ENCODE measurements around the gene ZMAT5.

The ZMAT5 gene

DNA sequence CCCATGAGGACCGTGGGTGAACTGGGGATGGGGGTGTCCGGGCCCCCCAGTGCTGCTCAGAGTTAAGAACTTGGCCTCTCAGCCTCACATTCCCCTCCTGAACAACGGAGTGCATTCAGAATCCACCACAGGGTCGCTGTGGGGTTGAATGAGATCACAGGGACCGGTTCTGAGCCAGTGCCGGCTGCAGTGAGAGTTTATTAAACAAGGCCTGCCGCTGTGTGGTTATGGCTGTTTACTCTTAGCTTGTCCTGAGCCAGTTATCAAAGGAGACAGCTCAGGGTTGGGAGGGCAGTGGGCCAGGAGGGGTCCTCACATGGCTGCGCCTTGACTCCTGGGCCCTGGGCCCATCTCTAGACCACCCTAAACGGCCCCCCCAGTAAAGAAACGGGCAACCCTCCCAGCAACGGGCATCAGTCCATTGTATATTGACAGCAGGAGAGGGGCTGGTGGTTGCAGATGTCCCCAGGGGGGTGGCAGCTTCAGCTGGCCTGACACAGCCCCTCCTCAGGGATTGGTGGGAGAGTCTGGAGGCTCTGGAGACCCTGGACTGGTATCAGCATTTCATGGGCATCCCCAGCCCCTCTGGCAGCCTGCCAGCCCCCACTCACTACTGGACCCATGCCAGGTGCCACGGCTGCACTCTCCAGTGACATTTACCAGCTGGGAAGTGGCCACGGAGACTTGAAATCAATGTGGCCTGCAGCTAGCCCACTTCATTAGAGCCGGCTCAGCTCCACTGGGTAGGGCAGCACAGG lies 62.1 kb downstream of the ZMAT5 start:
- H3K4ac ChIP-seq (ENCODE audit: low read depth, low read length): no peak overlapping the region
- no peaks in the 10 kb centered on the region for H3K79me2 ChIP-seq (ENCODE audit: control insufficient read depth, insufficient read depth, low read length)
- H3K56ac ChIP-seq (ENCODE audit: low read length): no peak overlapping the region
- no peak overlapping the region for H3K4me3 ChIP-seq (ENCODE audit: low read length)
- H3K18ac ChIP-seq (ENCODE audit: low read length): no peak overlapping the region
- no peak overlapping the region for H3K27ac ChIP-seq (ENCODE audit: low read depth, low read length)
- WGBS (ENCODE audit: extremely low coverage, insufficient coverage, low lambda C conversion rate): no CpG with 5 or more reads among the region's 14 CpGs
- H2BK5ac ChIP-seq (ENCODE audit: low read length): no peak overlapping the region
- no peak overlapping the region for H2BK15ac ChIP-seq (replicated peaks; ENCODE audit: low read depth)
- no peak overlapping the region for H2BK120ac ChIP-seq (ENCODE audit: low read depth, low read length)
- H3K27me3 ChIP-seq (ENCODE audit: insufficient read depth, low read length, poor library complexity): peaks cover 2% of the 10 kb centered on the region
- H3K36me3 ChIP-seq (ENCODE audit: control insufficient read depth, insufficient read depth, low read length): no peaks in the 10 kb centered on the region
- H4K5ac ChIP-seq (ENCODE audit: low read length): no peak overlapping the region
- H4K8ac ChIP-seq (ENCODE audit: low read depth, low read length): no peak overlapping the region
- peaks cover 4% of the 10 kb centered on the region for H3K4me1 ChIP-seq (ENCODE audit: control insufficient read depth, low read depth, low read length)
- no peak overlapping the region for H2AK5ac ChIP-seq (ENCODE audit: low read length)
- H3K23ac ChIP-seq (ENCODE audit: low read length): no peak overlapping the region
- no peaks in the 10 kb centered on the region for H3K79me1 ChIP-seq (ENCODE audit: low read length)
- no peak overlapping the region for H3K4me2 ChIP-seq (ENCODE audit: low read length)
- no peak for DNase-seq
- H3K9ac ChIP-seq (ENCODE audit: low read length): no peak overlapping the region

GRCh38 chr22:29703569-29704195 lies 63.1 kb downstream of the ZMAT5 start:
- WGBS (ENCODE audit: extremely low coverage, insufficient coverage, low lambda C conversion rate): no CpG with 5 or more reads among the region's 7 CpGs
- H2BK15ac ChIP-seq (replicated peaks; ENCODE audit: low read depth): no peak overlapping the region
- no peak overlapping the region for H2BK120ac ChIP-seq (ENCODE audit: low read depth, low read length)
- no peak for DNase-seq
- no peaks in the 10 kb centered on the region for H3K79me2 ChIP-seq (ENCODE audit: control insufficient read depth, insufficient read depth, low read length)
- H3K36me3 ChIP-seq (ENCODE audit: control insufficient read depth, insufficient read depth, low read length): no peaks in the 10 kb centered on the region
- H2AK5ac ChIP-seq (ENCODE audit: low read length): no peak overlapping the region
- H3K4me2 ChIP-seq (ENCODE audit: low read length): no peak overlapping the region
- H4K8ac ChIP-seq (ENCODE audit: low read depth, low read length): no peak overlapping the region
- H3K56ac ChIP-seq (ENCODE audit: low read length): no peak overlapping the region
- H3K4me1 ChIP-seq (ENCODE audit: control insufficient read depth, low read depth, low read length): peaks cover 4% of the 10 kb centered on the region
- no peak overlapping the region for H3K4me3 ChIP-seq (ENCODE audit: low read length)
- H3K27ac ChIP-seq (ENCODE audit: low read depth, low read length): no peak overlapping the region
- peaks cover 2% of the 10 kb centered on the region for H3K27me3 ChIP-seq (ENCODE audit: insufficient read depth, low read length, poor library complexity)
- no peak overlapping the region for H3K18ac ChIP-seq (ENCODE audit: low read length)
- H4K5ac ChIP-seq (ENCODE audit: low read length): no peak overlapping the region
- no peak overlapping the region for H3K4ac ChIP-seq (ENCODE audit: low read depth, low read length)
- no peaks in the 10 kb centered on the region for H3K79me1 ChIP-seq (ENCODE audit: low read length)
- no peak overlapping the region for H3K23ac ChIP-seq (ENCODE audit: low read length)
- H2BK5ac ChIP-seq (ENCODE audit: low read length): no peak overlapping the region
- H3K9ac ChIP-seq (ENCODE audit: low read length): no peak overlapping the region

GRCh38 chr22:29702931-29703501 lies 63.8 kb downstream of the ZMAT5 start:
- no peak overlapping the region for H2AK5ac ChIP-seq (ENCODE audit: low read length)
- H3K18ac ChIP-seq (ENCODE audit: low read length): no peak overlapping the region
- H4K5ac ChIP-seq (ENCODE audit: low read length): no peak overlapping the region
- H3K4me1 ChIP-seq (ENCODE audit: control insufficient read depth, low read depth, low read length): peaks cover 4% of the 10 kb centered on the region
- H3K27ac ChIP-seq (ENCODE audit: low read depth, low read length): no peak overlapping the region
- H3K79me1 ChIP-seq (ENCODE audit: low read length): no peaks in the 10 kb centered on the region
- H2BK15ac ChIP-seq (replicated peaks; ENCODE audit: low read depth): no peak overlapping the region
- no CpG with 5 or more reads among the region's 19 CpGs for WGBS (ENCODE audit: extremely low coverage, insufficient coverage, low lambda C conversion rate)
- DNase-seq: no peak
- no peak overlapping the region for H3K4me3 ChIP-seq (ENCODE audit: low read length)
- H2BK120ac ChIP-seq (ENCODE audit: low read depth, low read length): no peak overlapping the region
- no peaks in the 10 kb centered on the region for H3K36me3 ChIP-seq (ENCODE audit: control insufficient read depth, insufficient read depth, low read length)
- no peaks in the 10 kb centered on the region for H3K79me2 ChIP-seq (ENCODE audit: control insufficient read depth, insufficient read depth, low read length)
- no peak overlapping the region for H3K23ac ChIP-seq (ENCODE audit: low read length)
- H3K4ac ChIP-seq (ENCODE audit: low read depth, low read length): no peak overlapping the region
- H4K8ac ChIP-seq (ENCODE audit: low read depth, low read length): no peak overlapping the region
- no peak overlapping the region for H2BK5ac ChIP-seq (ENCODE audit: low read length)
- H3K27me3 ChIP-seq (ENCODE audit: insufficient read depth, low read length, poor library complexity): peaks cover 2% of the 10 kb centered on the region
- H3K4me2 ChIP-seq (ENCODE audit: low read length): no peak overlapping the region
- no peak overlapping the region for H3K9ac ChIP-seq (ENCODE audit: low read length)
- no peak overlapping the region for H3K56ac ChIP-seq (ENCODE audit: low read length)

GRCh38 chr22:29702000-29702930 lies 64.5 kb downstream of the ZMAT5 start:
- Histone ChIP-seq H3K18ac (ENCODE audit: low read length) (no peak overlapping the region), H3K4me2 (ENCODE audit: low read length) (no peak overlapping the region), H2BK15ac (replicated peaks; ENCODE audit: low read depth) (no peak overlapping the region), H3K9ac (ENCODE audit: low read length) (no peak overlapping the region), H4K8ac (ENCODE audit: low read depth, low read length) (no peak overlapping the region), H3K27ac (ENCODE audit: low read depth, low read length) (no peak overlapping the region), H2BK5ac (ENCODE audit: low read length) (no peak overlapping the region), H3K79me2 (ENCODE audit: control insufficient read depth, insufficient read depth, low read length) (no peaks in the 10 kb centered on the region), H3K36me3 (ENCODE audit: control insufficient read depth, insufficient read depth, low read length) (no peaks in the 10 kb centered on the region), H3K56ac (ENCODE audit: low read length) (no peak overlapping the region), H2AK5ac (ENCODE audit: low read length) (no peak overlapping the region), H2BK120ac (ENCODE audit: low read depth, low read length) (no peak overlapping the region), H3K79me1 (ENCODE audit: low read length) (no peaks in the 10 kb centered on the region), H3K4me3 (ENCODE audit: low read length) (no peak overlapping the region), H3K4ac (ENCODE audit: low read depth, low read length) (no peak overlapping the region), H3K4me1 (ENCODE audit: control insufficient read depth, low read depth, low read length) (peaks cover 4% of the 10 kb centered on the region), H3K23ac (ENCODE audit: low read length) (no peak overlapping the region), H3K27me3 (ENCODE audit: insufficient read depth, low read length, poor library complexity) (peaks cover 2% of the 10 kb centered on the region), H4K5ac (ENCODE audit: low read length) (no peak overlapping the region)
- peak; percentile 54 for DNase-seq
- no CpG with 5 or more reads among the region's 14 CpGs for WGBS (ENCODE audit: extremely low coverage, insufficient coverage, low lambda C conversion rate)

GRCh38 chr22:29701155-29701999 lies 65.4 kb downstream of the ZMAT5 start:
- no peak overlapping the region for H3K18ac ChIP-seq (ENCODE audit: low read length)
- H3K4ac ChIP-seq (ENCODE audit: low read depth, low read length): no peak overlapping the region
- H2BK120ac ChIP-seq (ENCODE audit: low read depth, low read length): no peak overlapping the region
- DNase-seq: peak; percentile 70
- no peak overlapping the region for H4K5ac ChIP-seq (ENCODE audit: low read length)
- peaks cover 4% of the 10 kb centered on the region for H3K4me1 ChIP-seq (ENCODE audit: control insufficient read depth, low read depth, low read length)
- no peak overlapping the region for H3K4me2 ChIP-seq (ENCODE audit: low read length)
- H4K8ac ChIP-seq (ENCODE audit: low read depth, low read length): no peak overlapping the region
- no peak overlapping the region for H2BK15ac ChIP-seq (replicated peaks; ENCODE audit: low read depth)
- H3K36me3 ChIP-seq (ENCODE audit: control insufficient read depth, insufficient read depth, low read length): no peaks in the 10 kb centered on the region
- H3K9ac ChIP-seq (ENCODE audit: low read length): no peak overlapping the region
- no peak overlapping the region for H2AK5ac ChIP-seq (ENCODE audit: low read length)
- no peak overlapping the region for H3K27ac ChIP-seq (ENCODE audit: low read depth, low read length)
- H3K79me1 ChIP-seq (ENCODE audit: low read length): no peaks in the 10 kb centered on the region
- H3K23ac ChIP-seq (ENCODE audit: low read length): no peak overlapping the region
- no peak overlapping the region for H2BK5ac ChIP-seq (ENCODE audit: low read length)
- H3K79me2 ChIP-seq (ENCODE audit: control insufficient read depth, insufficient read depth, low read length): no peaks in the 10 kb centered on the region
- no CpG with 5 or more reads among the region's 14 CpGs for WGBS (ENCODE audit: extremely low coverage, insufficient coverage, low lambda C conversion rate)
- no peak overlapping the region for H3K56ac ChIP-seq (ENCODE audit: low read length)
- peaks cover 2% of the 10 kb centered on the region for H3K27me3 ChIP-seq (ENCODE audit: insufficient read depth, low read length, poor library complexity)
- H3K4me3 ChIP-seq (ENCODE audit: low read length): no peak overlapping the region
